SIG-M5 (cell line): ENCODE results near the gene ADGRV1.
"Not testable (repeated sequence)": the region's sequence is repeated elsewhere in the genome, so short reads cannot be mapped to it uniquely, and the experiment has no call there.

Source experiments
- DNase-seq: peaks from one replicate; lab custom pipeline; 2025; lab: John Stamatoyannopoulos, UW

The ADGRV1 gene

GRCh38 chr5:90810211-90810610 is 251.6 kb downstream of the ADGRV1 start:
- no peak for DNase-seq

GRCh38 chr5:90813392-90813791 is 254.8 kb downstream of the ADGRV1 start:
- DNase-seq = no peak

GRCh38 chr5:90822062-90822461 is 263.5 kb downstream of the ADGRV1 start:
- DNase-seq = not testable (repeated sequence)

GRCh38 chr5:90824436-90824835 is 265.8 kb downstream of the ADGRV1 start:
- no peak for DNase-seq

GRCh38 chr5:90830058-90830457 is 271.5 kb downstream of the ADGRV1 start:
- no peak for DNase-seq

GRCh38 chr5:90833753-90834152 is 275.2 kb downstream of the ADGRV1 start:
- no peak for DNase-seq

DNA sequence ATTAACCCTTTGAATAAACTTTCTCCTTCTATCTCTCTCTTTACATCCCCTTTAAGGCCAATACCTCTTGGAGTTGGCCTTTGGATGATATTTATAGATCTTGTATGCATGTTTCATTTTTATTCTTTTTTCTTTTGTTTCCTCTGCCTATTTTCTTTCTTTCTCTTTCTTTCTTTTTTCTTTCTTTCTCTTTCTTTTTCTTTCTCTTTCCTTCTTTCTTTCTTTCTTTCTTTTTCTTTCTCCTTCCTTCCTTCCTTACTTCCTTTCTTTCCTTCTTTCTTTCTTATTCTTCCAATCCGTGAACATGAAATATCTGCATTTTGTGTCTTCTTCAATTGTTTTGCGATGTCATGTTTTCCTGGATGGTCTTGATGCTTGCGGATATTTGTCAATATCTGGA is 276.1 kb downstream of the ADGRV1 start:
- DNase-seq = no peak

DNA sequence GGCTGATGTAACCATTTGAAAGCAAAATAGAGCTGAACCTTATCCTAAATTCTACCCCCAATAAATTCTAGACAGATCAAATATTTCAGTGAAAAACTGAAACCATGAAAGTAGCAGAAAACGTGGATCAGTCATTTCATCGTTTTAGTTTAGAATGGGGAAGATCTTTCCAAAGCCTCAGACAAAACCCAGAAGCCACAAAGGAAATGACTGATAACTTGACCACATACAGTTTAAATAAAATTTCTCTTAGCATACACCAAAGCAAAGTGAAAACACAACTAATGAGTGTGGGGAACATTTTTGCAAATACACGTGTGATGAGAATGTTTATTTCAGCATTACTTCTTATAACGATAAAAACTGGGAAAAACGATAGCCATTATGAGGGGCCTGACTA is 284.8 kb downstream of the ADGRV1 start:
- DNase-seq = no peak

- DNase-seq = no peak
Observed at GRCh38 chr5:90844931-90845330, 286.3 kb downstream of the ADGRV1 start.

DNA sequence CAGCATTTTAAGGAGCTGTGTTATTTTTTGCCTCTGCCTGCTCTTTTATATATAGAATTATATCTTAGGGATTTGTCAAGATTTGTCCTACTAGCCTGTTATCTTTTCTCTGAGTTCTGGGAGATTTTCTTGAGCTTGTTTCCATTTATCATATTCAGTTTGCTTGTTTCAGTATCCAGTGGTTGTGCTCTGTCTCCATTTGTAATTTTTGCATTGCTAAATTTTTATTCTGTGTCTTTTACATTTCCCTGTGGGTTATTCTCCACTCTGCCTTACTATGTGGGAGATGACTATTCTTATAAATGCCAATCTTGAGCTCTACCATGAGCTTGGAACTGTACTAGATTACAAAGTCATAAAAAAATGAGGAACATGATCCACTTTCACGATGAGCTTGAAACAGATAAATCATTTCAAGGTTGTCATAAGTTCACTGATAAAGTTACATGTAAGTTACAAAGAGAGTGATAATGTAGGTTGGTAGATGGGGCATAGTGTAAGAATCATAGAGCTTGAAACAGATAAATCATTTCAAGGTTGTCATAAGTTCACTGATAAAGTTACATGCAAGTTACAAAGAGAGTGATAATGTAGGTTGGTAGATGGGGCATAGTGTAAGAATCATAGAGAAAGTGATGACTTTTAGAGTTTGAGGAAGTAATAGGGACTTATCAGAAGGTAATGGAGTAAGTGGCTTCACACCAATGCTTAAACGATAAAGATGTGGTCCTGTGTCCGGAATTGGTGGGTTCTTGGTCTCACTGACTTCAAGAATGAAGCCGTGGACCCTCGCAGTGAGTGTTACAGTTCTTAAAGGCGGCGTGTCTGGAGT is 287.3 kb downstream of the ADGRV1 start:
- no peak for DNase-seq

GRCh38 chr5:90847606-90848005 is 289.0 kb downstream of the ADGRV1 start:
- not testable (repeated sequence) for DNase-seq

- no peak for DNase-seq
Observed at GRCh38 chr5:90849939-90850338, 291.3 kb downstream of the ADGRV1 start.

- DNase-seq = no peak
Observed at GRCh38 chr5:90852531-90852930, 293.9 kb downstream of the ADGRV1 start.

DNA sequence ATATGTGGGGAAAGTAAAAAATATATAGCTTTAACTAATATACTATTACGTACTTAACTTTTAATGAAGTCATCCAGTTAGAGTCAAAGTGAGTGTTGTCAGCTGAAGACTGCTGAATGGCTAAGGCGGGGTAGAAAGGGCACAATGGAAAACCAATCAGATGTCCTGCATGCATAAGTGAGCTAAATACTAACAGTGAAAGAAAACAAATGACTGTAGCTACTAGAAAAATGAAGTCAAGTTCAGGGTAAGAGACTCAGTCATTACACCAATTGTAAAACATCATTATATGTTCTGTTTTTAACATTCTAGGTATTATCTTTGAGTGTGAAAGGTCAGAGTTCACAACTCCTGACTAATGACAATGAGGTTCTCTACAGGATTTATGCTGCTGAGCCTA is 295.2 kb downstream of the ADGRV1 start:
- DNase-seq = no peak

DNA sequence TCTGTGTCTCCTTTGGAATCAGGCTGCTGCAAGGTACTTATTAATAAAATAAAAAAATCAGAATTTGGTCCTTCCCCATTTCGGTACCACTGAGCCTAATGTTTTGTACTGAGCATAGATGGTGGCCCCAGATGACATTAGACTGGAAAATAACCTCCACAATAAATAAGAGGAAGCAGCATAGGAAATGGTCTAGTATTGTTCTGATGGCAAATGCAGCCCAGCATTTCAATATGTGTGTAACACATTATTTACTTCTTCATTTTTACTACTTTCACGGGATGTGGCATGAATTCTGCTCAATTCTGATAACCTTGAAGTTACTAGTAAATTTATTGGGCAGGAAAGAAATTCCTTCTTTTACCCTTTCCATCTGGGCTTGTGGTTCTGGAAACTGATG is 295.6 kb downstream of the ADGRV1 start:
- no peak for DNase-seq

GRCh38 chr5:90855296-90856010 is 296.9 kb downstream of the ADGRV1 start:
- DNase-seq = no peak

DNA sequence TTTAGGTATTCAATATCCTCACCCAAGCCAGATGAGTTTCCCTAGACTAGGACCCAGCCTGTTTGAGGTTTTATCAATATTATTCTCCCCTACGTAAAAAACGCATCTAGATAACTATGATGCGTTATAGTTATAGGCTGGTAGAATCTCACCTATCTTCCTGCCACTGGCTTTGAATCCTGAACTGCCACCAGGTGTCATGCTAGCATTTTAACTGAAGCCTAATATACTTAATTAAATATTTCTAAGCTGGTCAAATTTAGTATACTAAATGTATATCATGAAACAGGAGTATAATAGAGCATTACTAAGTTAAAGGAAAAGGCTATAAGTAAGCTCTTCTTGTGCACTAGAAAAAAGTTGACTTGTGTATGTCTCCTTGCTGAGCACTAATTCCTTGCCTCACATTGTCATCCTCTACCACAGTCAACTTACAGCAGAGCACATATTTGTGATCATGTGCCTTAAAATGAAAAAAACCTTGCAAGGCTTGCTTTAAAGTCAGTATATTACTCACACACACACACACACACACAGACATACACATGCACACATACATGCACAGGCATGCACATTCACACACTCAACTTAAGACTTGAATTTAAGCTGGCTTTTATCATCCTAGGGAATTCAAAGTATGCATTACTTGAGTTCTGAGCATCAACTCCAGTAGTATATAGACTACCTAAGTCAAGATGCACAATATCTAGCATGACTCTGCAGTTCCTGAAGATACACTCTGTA is 303.4 kb downstream of the ADGRV1 start:
- no peak for DNase-seq

- DNase-seq = no peak
Observed at GRCh38 chr5:90865180-90865579, 306.6 kb downstream of the ADGRV1 start.

- DNase-seq = peak; percentile 5
Observed at GRCh38 chr5:90866333-90866732, 307.7 kb downstream of the ADGRV1 start.

DNA sequence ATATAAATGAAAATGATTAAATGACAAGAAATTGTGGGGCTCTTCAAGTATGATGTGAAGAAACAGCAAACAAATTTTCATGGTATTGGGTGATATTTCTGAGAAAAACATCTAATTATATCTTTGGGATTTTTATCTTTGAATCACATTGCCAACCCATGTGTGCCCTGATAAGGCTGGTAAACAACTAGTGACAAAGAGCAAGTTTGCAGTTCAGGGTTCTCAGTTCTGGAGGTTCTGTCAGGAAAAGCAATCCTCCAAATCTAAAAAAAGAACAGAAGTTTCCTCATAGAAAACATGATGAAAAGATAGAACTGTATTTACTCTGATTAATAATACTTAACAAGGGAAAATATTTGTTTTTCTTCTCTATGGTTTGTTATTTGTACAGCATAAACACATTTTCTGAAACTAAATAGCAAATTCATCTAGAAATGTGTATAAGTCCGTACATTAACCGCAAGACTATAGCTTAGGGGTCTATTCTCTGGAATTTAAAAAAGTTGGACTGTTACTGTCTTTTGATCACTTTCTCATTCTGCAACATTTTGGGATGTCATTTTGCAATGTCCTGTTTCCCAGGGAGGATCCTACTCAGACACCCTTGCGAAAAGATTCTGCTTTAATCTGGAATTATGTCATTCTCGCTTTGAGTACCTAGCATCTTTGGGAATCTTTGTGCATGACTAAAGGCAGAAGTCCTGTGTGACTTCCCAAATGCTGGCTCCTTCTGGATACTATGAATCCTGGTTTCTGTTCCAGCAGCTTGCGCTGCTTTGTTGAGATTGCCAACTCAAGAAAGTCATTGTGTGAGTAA is 308.5 kb downstream of the ADGRV1 start:
- DNase-seq = no peak

DNA sequence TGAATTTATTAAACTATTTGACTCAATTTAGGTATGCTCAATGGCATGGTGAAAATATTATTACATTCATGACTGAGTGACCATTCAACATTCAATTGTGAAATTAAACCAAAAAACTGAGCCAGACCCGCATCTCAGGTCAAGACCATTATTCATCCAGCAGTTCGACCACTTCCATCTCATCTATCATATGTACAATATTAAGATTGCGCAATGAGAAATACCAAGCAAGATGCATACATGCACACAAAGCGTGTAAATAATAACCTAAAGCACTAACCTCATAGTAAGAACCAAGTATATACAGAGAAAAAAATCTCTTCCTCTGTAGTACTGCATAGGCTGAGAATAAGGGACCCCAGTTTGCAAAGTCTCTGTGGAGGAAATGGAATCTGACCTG is 310.2 kb downstream of the ADGRV1 start:
- no peak for DNase-seq
